GM23248 (cell line): ENCODE measurements around the gene SYNDIG1. TPM values are rescaled to one million over a fixed set of nuclear protein-coding genes. Genes with fewer than 3 reads are reported as not detected.

Experiments
- DNase-seq: peaks from one replicate; pipeline ENCODE4 v3.0.0-alpha.2; 2015
- H2AFZ ChIP-seq: fragments of 200-600 bp; sonication (generic); 2 replicates; pipeline ENCODE4 v1.6.1; 2016; ENCODE audit warnings: antibody characterized with exemption
- H3F3A ChIP-seq: fragments of 200-600 bp; sonication (generic); 2 replicates; pipeline ENCODE4 v1.6.1; 2016; ENCODE audit warnings: mild to moderate bottlenecking, antibody characterized with exemption, mixed run types; ENCODE audit not compliant: insufficient read depth
- H3K27ac ChIP-seq: fragments of 200-600 bp; sonication (generic); 2 replicates; pipeline ENCODE4 v1.5.1; 2016; ENCODE audit warnings: mild to moderate bottlenecking
- H3K27me3 ChIP-seq: fragments of 200-600 bp; sonication (generic); replicated peaks from 2 replicates; pipeline ENCODE4 v1.6.1; 2016; ENCODE audit warnings: mild to moderate bottlenecking; ENCODE audit not compliant: insufficient read depth
- H3K36me3 ChIP-seq: fragments of 200-600 bp; sonication (generic); 2 replicates; pipeline ENCODE4 v1.6.1; 2016; ENCODE audit warnings: low read depth, mild to moderate bottlenecking
- H3K4me1 ChIP-seq: fragments of 200-600 bp; sonication (generic); 2 replicates; pipeline ENCODE4 v1.6.1; 2016; ENCODE audit warnings: mild to moderate bottlenecking; ENCODE audit not compliant: insufficient read depth
- H3K4me2 ChIP-seq: fragments of 200-600 bp; sonication (generic); one replicate; pipeline ENCODE4 v1.6.1; 2016; ENCODE audit warnings: mild to moderate bottlenecking; ENCODE audit not compliant: unreplicated experiment
- H3K4me3 ChIP-seq: fragments of 200-600 bp; sonication (generic); 2 replicates; pipeline ENCODE4 v1.5.1; 2016; ENCODE audit warnings: mild to moderate bottlenecking
- H3K79me2 ChIP-seq: fragments of 200-600 bp; sonication (generic); 2 replicates; pipeline ENCODE4 v1.6.1; 2016; ENCODE audit warnings: mild to moderate bottlenecking; ENCODE audit not compliant: insufficient read depth
- H3K9ac ChIP-seq: fragments of 200-600 bp; sonication (generic); 2 replicates; pipeline ENCODE4 v1.6.1; 2016; ENCODE audit warnings: mild to moderate bottlenecking
- H3K9me2 ChIP-seq: fragments of 200-600 bp; sonication (generic); 2 replicates; pipeline ENCODE4 v1.6.1; 2016; ENCODE audit warnings: mixed run types, mild to moderate bottlenecking, moderate library complexity; ENCODE audit not compliant: insufficient read depth
- H3K9me3 ChIP-seq: fragments of 200-600 bp; sonication (generic); one replicate; pipeline ENCODE4 v1.6.1; 2017; ENCODE audit warnings: low read depth
- H4K20me1 ChIP-seq: fragments of 200-600 bp; sonication (generic); 2 replicates; pipeline ENCODE4 v1.6.0; 2016; ENCODE audit not compliant: insufficient read depth
- EZH2 ChIP-seq: fragments of 200-600 bp; sonication (generic); IDR thresholded peaks from 2 replicates; pipeline ENCODE4 v1.6.1; 2018; ENCODE audit warnings: antibody characterized with exemption, mild to moderate bottlenecking; ENCODE audit not compliant: insufficient read depth, poor library complexity, severe bottlenecking
- EZH2phosphoT487 ChIP-seq: fragments of 200-600 bp; sonication (generic); IDR thresholded peaks from 2 replicates; pipeline ENCODE4 v1.6.1; 2018; ENCODE audit warnings: antibody characterized with exemption, moderate library complexity, mild to moderate bottlenecking, low read depth; ENCODE audit not compliant: insufficient read depth
- WGBS, 2 experiments: methylation state at CpG; one replicate each; pipeline ENCODE4 v1.1.6; 2015 to 2017; ENCODE audit warnings: low lambda C conversion rate in 2 of 2, low coverage in 1 of 2; ENCODE audit errors: missing lambda C conversion rate in 2 of 2; 5-methylcytosine and 5-hydroxymethylcytosine counted together
- in situ Hi-C: fragments of 300-500 bp; cut with MboI; formaldehyde crosslinking; loops from 2 replicates; pipeline ENCODE4 v1.15.0; 2020
- polyA plus RNA-seq: library from polyadenylated mRNA; unstranded; fragments of >200 nt; fragmentation: Nextera tagmentation; extraction: Ambion mirVana; gene quantifications from 2 replicates; pipeline ENCODE4 v1.2.1, GENCODE V29; 2016
- total RNA-seq: library from RNA; depleted of rRNA; stranded (reverse); fragments of >200 nt; shearing (Covaris generic); gene quantifications from 2 replicates; pipeline ENCODE4 v1.2.3, GENCODE V29; 2014

The SYNDIG1 gene
- total and polyA plus RNA-seq, 2 experiments from 2014 or later: 1.6 to 2.6 TPM

GRCh38 chr20:24542721-24543120 is 73.3 kb downstream of the SYNDIG1 start:
- no peaks in the 10 kb centered on the region for H4K20me1 ChIP-seq
- H3K79me2 ChIP-seq: no peaks in the 10 kb centered on the region
- H2AFZ ChIP-seq: no peak overlapping the region
- H3K4me2 ChIP-seq: no peak overlapping the region
- H3K27ac ChIP-seq: no peak overlapping the region
- no peaks in the 10 kb centered on the region for H3K36me3 ChIP-seq
- H3K9me3 ChIP-seq: no peaks in the 10 kb centered on the region
- no peaks in the 10 kb centered on the region for H3K4me1 ChIP-seq
- in situ Hi-C loops: no loop called here
- no peak overlapping the region for H3K9ac ChIP-seq
- H3K9me2 ChIP-seq: no peaks in the 10 kb centered on the region
- WGBS, 2 experiments: 56 to 61% methylated on average over 3 of the region's 3 CpGs
- TF ChIP-seq EZH2phosphoT487: no peak
- TF ChIP-seq EZH2: no peak
- H3K27me3 ChIP-seq: peaks cover 4% of the 10 kb centered on the region; the same call in 1 of the 2 replicates
- H3K4me3 ChIP-seq: no peak overlapping the region
- no peaks in the 10 kb centered on the region for H3F3A ChIP-seq
- no peak for DNase-seq

GRCh38 chr20:24543168-24543567 is 73.7 kb downstream of the SYNDIG1 start:
- H3K36me3 ChIP-seq: no peaks in the 10 kb centered on the region
- H3K4me2 ChIP-seq: no peak overlapping the region
- H2AFZ ChIP-seq: no peak overlapping the region
- H3K27me3 ChIP-seq: peaks cover 4% of the 10 kb centered on the region; the same call in 1 of the 2 replicates
- no peaks in the 10 kb centered on the region for H3K79me2 ChIP-seq
- no peaks in the 10 kb centered on the region for H3K9me2 ChIP-seq
- DNase-seq: no peak
- 84 to 87% methylated on average over 18 to 19 of the region's 19 CpGs for WGBS, 2 experiments
- H3K9ac ChIP-seq: no peak overlapping the region
- H3K27ac ChIP-seq: no peak overlapping the region
- no peaks in the 10 kb centered on the region for H3F3A ChIP-seq
- TF ChIP-seq EZH2phosphoT487: no peak
- TF ChIP-seq EZH2: no peak
- no peak overlapping the region for H3K4me3 ChIP-seq
- in situ Hi-C loops: no loop called here
- no peaks in the 10 kb centered on the region for H3K9me3 ChIP-seq
- no peaks in the 10 kb centered on the region for H3K4me1 ChIP-seq
- H4K20me1 ChIP-seq: no peaks in the 10 kb centered on the region

GRCh38 chr20:24543741-24544140 is 74.3 kb downstream of the SYNDIG1 start:
- no peak overlapping the region for H3K27ac ChIP-seq
- H4K20me1 ChIP-seq: no peaks in the 10 kb centered on the region
- no peak for DNase-seq
- H3K4me3 ChIP-seq: no peak overlapping the region
- H3F3A ChIP-seq: no peaks in the 10 kb centered on the region
- H3K4me2 ChIP-seq: no peak overlapping the region
- no peaks in the 10 kb centered on the region for H3K9me3 ChIP-seq
- peaks cover 4% of the 10 kb centered on the region; the same call in 1 of the 2 replicates for H3K27me3 ChIP-seq
- 75 to 79% methylated on average over 6 of the region's 6 CpGs for WGBS, 2 experiments
- no peaks in the 10 kb centered on the region for H3K9me2 ChIP-seq
- TF ChIP-seq EZH2 (no peak), EZH2phosphoT487 (no peak)
- no peak overlapping the region for H2AFZ ChIP-seq
- in situ Hi-C loops: no loop called here
- no peaks in the 10 kb centered on the region for H3K36me3 ChIP-seq
- H3K79me2 ChIP-seq: no peaks in the 10 kb centered on the region
- no peaks in the 10 kb centered on the region for H3K4me1 ChIP-seq
- no peak overlapping the region for H3K9ac ChIP-seq

- Histone ChIP-seq H3K27ac (no peak overlapping the region), H3K9me3 (no peaks in the 10 kb centered on the region), H3K9ac (no peak overlapping the region), H3K4me2 (no peak overlapping the region), H4K20me1 (no peaks in the 10 kb centered on the region), H3K4me3 (no peak overlapping the region), H3K79me2 (no peaks in the 10 kb centered on the region), H2AFZ (no peak overlapping the region), H3K36me3 (no peaks in the 10 kb centered on the region), H3F3A (no peaks in the 10 kb centered on the region), H3K27me3 (peaks cover 4% of the 10 kb centered on the region; the same call in 1 of the 2 replicates), H3K4me1 (no peaks in the 10 kb centered on the region), H3K9me2 (no peaks in the 10 kb centered on the region)
- 48 to 63% methylated on average over 7 of the region's 7 CpGs for WGBS, 2 experiments
- in situ Hi-C loops: no loop called here
- no peak for DNase-seq
- no peak for TF ChIP-seq EZH2
- TF ChIP-seq EZH2phosphoT487: no peak
Measured at GRCh38 chr20:24544371-24544770, 74.9 kb downstream of the SYNDIG1 start.

GRCh38 chr20:24545168-24545567 is 75.7 kb downstream of the SYNDIG1 start:
- H3K27ac ChIP-seq: no peak overlapping the region
- H3K4me2 ChIP-seq: no peak overlapping the region
- H3K9me2 ChIP-seq: no peaks in the 10 kb centered on the region
- H3K9me3 ChIP-seq: no peaks in the 10 kb centered on the region
- in situ Hi-C loops: no loop called here
- H4K20me1 ChIP-seq: no peaks in the 10 kb centered on the region
- H3K27me3 ChIP-seq: peaks cover 4% of the 10 kb centered on the region; the same call in 1 of the 2 replicates
- DNase-seq: no peak
- H3K79me2 ChIP-seq: no peaks in the 10 kb centered on the region
- WGBS, 2 experiments: 72 to 80% methylated on average over 11 of the region's 11 CpGs
- H3K9ac ChIP-seq: no peak overlapping the region
- TF ChIP-seq EZH2phosphoT487 (no peak), EZH2 (no peak)
- no peak overlapping the region for H2AFZ ChIP-seq
- no peaks in the 10 kb centered on the region for H3K36me3 ChIP-seq
- no peaks in the 10 kb centered on the region for H3F3A ChIP-seq
- H3K4me1 ChIP-seq: no peaks in the 10 kb centered on the region
- H3K4me3 ChIP-seq: no peak overlapping the region
